Lung (tissue), 12 donors: Measurements from ENCODE around the gene ZEB2. TPM values are rescaled to one million over a fixed set of nuclear protein-coding genes. Genes with fewer than 3 reads are reported as not detected.
A peak's percentile ranks its signal among the peaks of the same experiment; 100 is the strongest.

Experiments
- ATAC-seq: fragments of 200-7000 bp; cut with Tn5 transposase; one replicate; pipeline ENCODE4 v1.9.1; 2020; ENCODE audit warnings: moderate number of reproducible peaks; ENCODE audit not compliant: insufficient read depth, low FRiP score
- DNase-seq, 3 donors: peaks; one replicate each; pipeline ENCODE4 v3.0.0-alpha.2; 2013 to 2017
- H3K27ac ChIP-seq, 2 donors: one replicate each; pipeline ENCODE4 v1.5.1; 2013; ENCODE audit warnings: mild to moderate bottlenecking in 2 of 2, moderate library complexity in 2 of 2, control low read depth in 1 of 2, inconsistent platforms in 1 of 2, low read depth in 1 of 2, low read length in 1 of 2
- H3K27me3 ChIP-seq, 3 donors: one replicate each; pipeline ENCODE4 v1.5.1; 2013; ENCODE audit warnings: low read length in 2 of 3; ENCODE audit not compliant: control insufficient read depth in 3 of 3, insufficient read depth in 3 of 3
- H3K36me3 ChIP-seq, 4 donors: one replicate each; pipeline ENCODE4 v1.5.1; 2013; ENCODE audit warnings: low read length in 4 of 4, mild to moderate bottlenecking in 1 of 4, moderate library complexity in 1 of 4; ENCODE audit not compliant: control insufficient read depth in 4 of 4, insufficient read depth in 4 of 4
- H3K4me1 ChIP-seq, 5 donors: one replicate each; pipeline ENCODE4 v1.5.1; 2013; ENCODE audit warnings: low read length in 5 of 5, mild to moderate bottlenecking in 2 of 5, moderate library complexity in 1 of 5; ENCODE audit not compliant: control insufficient read depth in 5 of 5, insufficient read depth in 5 of 5
- H3K4me3 ChIP-seq: one replicate; pipeline ENCODE4 v1.5.1; 2013; ENCODE audit warnings: mild to moderate bottlenecking, control low read depth, moderate library complexity
- H3K9ac ChIP-seq, 2 donors: one replicate each; pipeline ENCODE4 v1.5.1; 2013; ENCODE audit warnings: low read length in 2 of 2, control low read depth in 1 of 2; ENCODE audit not compliant: insufficient read depth in 1 of 2
- H3K9me3 ChIP-seq, 4 donors: one replicate each; pipeline ENCODE4 v1.5.1; 2013; ENCODE audit warnings: low read length in 3 of 4, mild to moderate bottlenecking in 1 of 4, moderate library complexity in 1 of 4; ENCODE audit not compliant: control insufficient read depth in 4 of 4, insufficient read depth in 3 of 4
- WGBS, 2 donors: extraction: QIAGEN DNeasy Blood & Tissue Kit; methylation state at CpG; one replicate each; pipeline ENCODE4 v1.1.7; 2013; 5-methylcytosine and 5-hydroxymethylcytosine counted together
- polyA plus RNA-seq, 2 donors: library from polyadenylated mRNA; stranded (reverse); fragments of 200-250 nt; gene quantifications; one replicate each; pipeline ENCODE4 v1.2.1, GENCODE V29; 2013
- total RNA-seq, 2 donors: library from RNA; depleted of rRNA in 1 of 2; stranded (reverse); fragments of >200 nt in 1 of 2; gene quantifications; one replicate each; pipeline ENCODE4 v1.2.1, GENCODE V29; 2014 to 2021
- TF ChIP-seq, protein P1 (sequence below): IDR thresholded peaks from 2 replicates; pipeline ENCODE4 v1.5.1; 2012; ENCODE audit warnings: mild to moderate bottlenecking; ENCODE audit errors: control extremely low read depth, extremely low read depth
- donor health status: control.
- donor health status: control.
- donor health status: Bipolar disorder and iron deficiency.
- donor health status: healthy.
- donor health status: DM: yes; HTN: yes; CAD: no.

ZEB2 gene
- total and polyA plus RNA-seq, 4 donors, result 27.0 to 332 (median 127) TPM

- 36 to 74% methylated on average over 2 of the region's 2 CpGs for WGBS, 2 donors
- TF ChIP-seq, protein P1, sequence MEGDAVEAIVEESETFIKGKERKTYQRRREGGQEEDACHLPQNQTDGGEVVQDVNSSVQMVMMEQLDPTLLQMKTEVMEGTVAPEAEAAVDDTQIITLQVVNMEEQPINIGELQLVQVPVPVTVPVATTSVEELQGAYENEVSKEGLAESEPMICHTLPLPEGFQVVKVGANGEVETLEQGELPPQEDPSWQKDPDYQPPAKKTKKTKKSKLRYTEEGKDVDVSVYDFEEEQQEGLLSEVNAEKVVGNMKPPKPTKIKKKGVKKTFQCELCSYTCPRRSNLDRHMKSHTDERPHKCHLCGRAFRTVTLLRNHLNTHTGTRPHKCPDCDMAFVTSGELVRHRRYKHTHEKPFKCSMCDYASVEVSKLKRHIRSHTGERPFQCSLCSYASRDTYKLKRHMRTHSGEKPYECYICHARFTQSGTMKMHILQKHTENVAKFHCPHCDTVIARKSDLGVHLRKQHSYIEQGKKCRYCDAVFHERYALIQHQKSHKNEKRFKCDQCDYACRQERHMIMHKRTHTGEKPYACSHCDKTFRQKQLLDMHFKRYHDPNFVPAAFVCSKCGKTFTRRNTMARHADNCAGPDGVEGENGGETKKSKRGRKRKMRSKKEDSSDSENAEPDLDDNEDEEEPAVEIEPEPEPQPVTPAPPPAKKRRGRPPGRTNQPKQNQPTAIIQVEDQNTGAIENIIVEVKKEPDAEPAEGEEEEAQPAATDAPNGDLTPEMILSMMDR, result no peak
- no peak overlapping the region for H3K9ac ChIP-seq
- ATAC-seq (no peak), DNase-seq (no peak)
- no peak overlapping the region for H3K4me3 ChIP-seq
- no peaks in the 10 kb centered on the region for H3K27me3 ChIP-seq
- no peaks in the 10 kb centered on the region for H3K9me3 ChIP-seq
- peaks cover 0 to 22% (median 6%) of the 10 kb centered on the region in 5 donors for H3K4me1 ChIP-seq
- H3K27ac ChIP-seq, result no peak overlapping the region
- H3K36me3 ChIP-seq, result no peaks in the 10 kb centered on the region
Observed at GRCh38 chr2:144376460-144376859, 143.5 kb downstream of the ZEB2 start.

DNA sequence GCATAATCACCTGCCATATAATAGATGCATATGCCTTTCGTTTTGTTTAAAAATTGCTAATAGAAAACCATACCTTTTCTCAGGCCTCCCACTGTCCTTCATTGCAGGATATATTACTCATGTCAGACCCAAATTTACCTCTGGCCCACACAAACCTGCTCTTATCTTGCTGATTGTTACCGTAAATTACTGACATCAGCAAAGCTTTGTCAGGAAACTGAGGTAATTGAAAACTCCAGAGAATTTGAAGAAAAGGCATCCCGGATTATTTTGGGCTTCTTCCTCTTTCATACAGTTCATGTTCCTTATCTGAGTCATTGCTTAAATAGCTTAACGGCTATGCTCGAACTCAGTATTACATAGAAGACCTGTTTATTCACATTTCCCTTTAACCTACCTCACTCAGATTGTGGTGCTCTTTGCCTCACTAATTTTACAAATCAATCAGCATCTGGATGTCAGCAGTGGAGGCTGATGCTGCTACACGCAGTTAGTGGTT lies 145.7 kb downstream of the ZEB2 start:
- no peak for ATAC-seq
- H3K27me3 ChIP-seq, result no peaks in the 10 kb centered on the region
- no peak overlapping the region for H3K9ac ChIP-seq
- no peak for DNase-seq
- H3K4me1 ChIP-seq, result peaks cover 0 to 7% (median 2%) of the 10 kb centered on the region in 5 donors
- WGBS, 2 donors, result 27 to 49% methylated on average over 6 of the region's 6 CpGs
- no peaks in the 10 kb centered on the region for H3K36me3 ChIP-seq
- H3K9me3 ChIP-seq, result no peaks in the 10 kb centered on the region
- H3K4me3 ChIP-seq, result no peak overlapping the region
- TF ChIP-seq, protein P1, result no peak
- no peak overlapping the region for H3K27ac ChIP-seq

- H3K27me3 ChIP-seq, result no peaks in the 10 kb centered on the region
- no peaks in the 10 kb centered on the region for H3K36me3 ChIP-seq
- H3K4me3 ChIP-seq, result no peak overlapping the region
- ATAC-seq, result no peak
- WGBS, 2 donors, result 23 to 43% methylated on average over 10 of the region's 10 CpGs
- H3K9me3 ChIP-seq, result no peaks in the 10 kb centered on the region
- TF ChIP-seq, protein P1, result no peak
- peak in 2 of 3 donors; percentile 51 to 66 for DNase-seq
- no peak overlapping the region for H3K9ac ChIP-seq
- no peak overlapping the region for H3K27ac ChIP-seq
- H3K4me1 ChIP-seq, result peaks cover 0 to 7% (median 2%) of the 10 kb centered on the region in 5 donors
Observed at GRCh38 chr2:144372410-144373080, 147.4 kb downstream of the ZEB2 start.
